Neuronal stem cell (in vitro differentiated cells): ENCODE measurements around the gene POU6F1.

Experiments used
- DNase-seq: peaks from one replicate; pipeline ENCODE4 v3.0.0-alpha.2; 2013; ENCODE audit warnings: low spot score
- H2AFZ ChIP-seq: one replicate; pipeline ENCODE4 v1.6.1; 2013; ENCODE audit warnings: mild to moderate bottlenecking, low read length, inconsistent platforms
- H2AK5ac ChIP-seq: 2 replicates; pipeline ENCODE4 v1.6.1; 2013; ENCODE audit warnings: low read depth, mild to moderate bottlenecking, inconsistent platforms, low read length, moderate library complexity, mixed read lengths
- H2BK120ac ChIP-seq: 2 replicates; pipeline ENCODE4 v1.6.1; 2013; ENCODE audit warnings: low read depth, mild to moderate bottlenecking, inconsistent platforms, low read length, moderate library complexity, mixed read lengths
- H2BK12ac ChIP-seq: one replicate; pipeline ENCODE4 v1.6.1; 2013; ENCODE audit warnings: low read length, inconsistent platforms
- H2BK15ac ChIP-seq: 2 replicates; pipeline ENCODE4 v1.6.1; 2013; ENCODE audit warnings: mild to moderate bottlenecking, low read length, inconsistent platforms, mixed read lengths
- H2BK5ac ChIP-seq: one replicate; pipeline ENCODE4 v1.6.1; 2013; ENCODE audit warnings: inconsistent platforms, mild to moderate bottlenecking, low read length, moderate library complexity
- H3K14ac ChIP-seq: one replicate; pipeline ENCODE4 v1.6.1; 2013; ENCODE audit warnings: low read length, inconsistent platforms
- H3K18ac ChIP-seq: 2 replicates; pipeline ENCODE4 v1.6.1; 2013; ENCODE audit warnings: low read length, inconsistent platforms
- H3K23ac ChIP-seq: 2 replicates; pipeline ENCODE4 v1.6.1; 2013; ENCODE audit warnings: low read depth, mild to moderate bottlenecking, mixed read lengths, low read length, inconsistent platforms; ENCODE audit not compliant: poor library complexity
- H3K27ac ChIP-seq: replicated peaks from 3 replicates; pipeline ENCODE4 v1.5.1; 2013; ENCODE audit warnings: low read length, inconsistent platforms
- H3K27me3 ChIP-seq, 3 experiments: 2 replicates each; pipeline ENCODE4 v1.6.1; 2013; ENCODE audit warnings: low read length in 3 of 3, mild to moderate bottlenecking in 2 of 3, inconsistent platforms in 1 of 3, low read depth in 1 of 3, mixed read lengths in 1 of 3, moderate library complexity in 1 of 3; ENCODE audit not compliant: control insufficient read depth in 3 of 3, insufficient read depth in 3 of 3
- H3K36me3 ChIP-seq, 2 donors: replicated peaks in 1 of 2; 2 replicates each; pipeline ENCODE4 v1.6.1; 2013; ENCODE audit warnings: low read length in 2 of 2; ENCODE audit not compliant: control insufficient read depth in 2 of 2, insufficient read depth in 2 of 2
- H3K4ac ChIP-seq: 2 replicates; pipeline ENCODE4 v1.6.1; 2013; ENCODE audit warnings: inconsistent platforms, mild to moderate bottlenecking, low read length, moderate library complexity
- H3K4me1 ChIP-seq, 2 donors: 1 replicate in 1 of 2; 2 replicates in 1 of 2; pipeline ENCODE4 v1.6.1; 2013; ENCODE audit warnings: low read length in 2 of 2, low read depth in 1 of 2; ENCODE audit not compliant: control insufficient read depth in 2 of 2, insufficient read depth in 1 of 2
- H3K4me2 ChIP-seq: one replicate; pipeline ENCODE4 v1.6.1; 2013; ENCODE audit warnings: mild to moderate bottlenecking, low read length, inconsistent platforms; ENCODE audit not compliant: insufficient read depth, poor library complexity, severe bottlenecking
- H3K4me3 ChIP-seq, 2 donors: 2 replicates each; pipeline ENCODE4 v1.5.1; 2013; ENCODE audit warnings: low read length in 2 of 2, mild to moderate bottlenecking in 2 of 2, inconsistent platforms in 1 of 2, moderate library complexity in 1 of 2
- H3K79me1 ChIP-seq: one replicate; pipeline ENCODE4 v1.6.1; 2013; ENCODE audit warnings: low read depth, mild to moderate bottlenecking, inconsistent platforms, low read length, moderate library complexity
- H3K9ac ChIP-seq: one replicate; pipeline ENCODE4 v1.6.1; 2013; ENCODE audit warnings: mild to moderate bottlenecking, low read depth, low read length, inconsistent platforms; ENCODE audit not compliant: poor library complexity
- H3K9me3 ChIP-seq, 2 donors: replicated peaks in 1 of 2; 2 replicates each; pipeline versions ENCODE3 to v1.6.1; 2013; ENCODE audit warnings: low read length in 2 of 2, mild to moderate bottlenecking in 2 of 2, inconsistent platforms in 1 of 2, low read depth in 1 of 2, mixed read lengths in 1 of 2, moderate library complexity in 1 of 2; ENCODE audit not compliant: control insufficient read depth in 2 of 2, insufficient read depth in 1 of 2
- H4K8ac ChIP-seq: one replicate; pipeline ENCODE4 v1.6.1; 2013; ENCODE audit warnings: low read depth, mild to moderate bottlenecking, inconsistent platforms, low read length, moderate library complexity
- H4K91ac ChIP-seq: one replicate; pipeline ENCODE4 v1.6.1; 2013; ENCODE audit warnings: low read length, low read depth, mild to moderate bottlenecking, inconsistent platforms; ENCODE audit not compliant: poor library complexity
- WGBS, 2 donors: extraction: QIAGEN DNeasy Blood & Tissue Kit; methylation state at CpG; one replicate each; pipeline ENCODE4 v1.1.7; 2013; ENCODE audit warnings: missing lambda C conversion rate in 2 of 2, mixed read lengths in 1 of 2; ENCODE audit not compliant: insufficient read length in 2 of 2, insufficient replicate concordance in 1 of 2; ENCODE audit errors: extremely low coverage in 2 of 2; 5-methylcytosine and 5-hydroxymethylcytosine counted together

POU6F1 gene

DNA sequence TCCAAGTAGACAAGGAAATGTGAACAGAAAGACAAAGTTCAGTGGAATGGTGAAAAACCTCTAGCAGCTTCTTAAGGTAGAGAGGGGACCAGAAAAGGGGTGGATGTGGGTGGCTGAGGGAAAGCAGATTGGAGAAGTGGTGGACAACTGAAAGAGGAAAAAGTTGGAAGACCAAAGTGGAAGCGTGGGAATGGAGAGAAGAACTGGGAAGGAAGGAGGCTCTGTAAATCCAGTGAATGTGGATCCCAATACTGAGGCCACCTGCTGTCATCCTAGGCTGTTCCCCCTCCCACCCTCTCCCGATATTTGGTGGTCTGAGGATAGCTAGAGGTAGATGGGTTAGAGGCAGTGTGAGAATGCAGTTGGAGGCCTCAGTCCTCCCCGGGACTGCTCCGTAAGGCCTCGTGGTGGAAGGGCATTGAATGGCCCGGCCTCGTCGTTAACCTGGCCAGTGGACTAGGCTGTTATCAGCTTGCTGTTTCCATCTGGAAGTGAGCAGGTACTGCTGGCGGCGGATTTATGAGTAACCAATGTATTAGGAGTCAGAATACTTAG is 822 bp upstream of the POU6F1 start:
- no peaks in the 10 kb centered on the region for H3K79me1 ChIP-seq

DNA sequence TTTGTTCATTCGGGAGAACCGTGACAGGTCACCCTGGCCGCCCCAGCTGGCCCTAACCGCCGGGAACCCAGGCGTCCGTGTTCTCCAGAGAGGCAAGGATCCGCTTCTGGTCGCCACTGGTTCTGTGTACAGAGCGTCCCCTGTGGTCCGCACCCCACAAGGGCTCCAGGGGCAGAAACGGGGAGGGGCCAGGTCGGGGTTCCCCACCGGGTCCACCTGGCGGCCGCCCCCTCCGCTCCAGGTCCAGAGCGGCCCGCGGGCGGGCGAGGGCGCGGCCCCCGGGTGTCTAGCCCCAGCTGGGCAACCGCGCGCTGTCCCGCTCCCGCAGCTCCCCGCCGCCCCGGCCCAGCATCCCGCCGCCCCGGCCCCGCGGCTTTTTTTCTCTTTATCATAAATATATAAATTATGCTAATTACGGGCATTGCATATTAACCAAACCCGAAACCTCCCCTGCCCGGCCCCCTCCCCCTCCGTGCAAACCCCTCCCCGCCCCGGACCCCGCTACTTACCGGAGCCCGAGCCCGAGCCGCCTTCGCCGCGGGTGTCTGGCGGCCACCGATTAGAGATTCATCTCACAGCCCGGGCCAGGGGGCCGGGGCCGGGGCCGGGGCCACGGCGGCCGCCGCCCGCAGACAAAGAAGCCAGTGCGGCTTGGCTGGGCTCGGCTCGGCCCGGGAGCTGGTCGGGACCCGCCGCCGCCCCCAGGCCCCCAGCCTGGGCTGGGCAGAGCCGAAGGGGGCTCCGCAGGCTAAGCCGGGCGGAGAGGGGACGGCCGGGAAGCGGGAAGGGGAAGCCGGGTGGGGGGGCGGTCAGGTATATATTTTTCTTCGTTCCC is 512 bp downstream of the POU6F1 start:
- H3K27me3 ChIP-seq, result peaks cover 0 to 7% (median 0%) of the 10 kb centered on the region in 3 experiments
- no peak overlapping the region for H3K27ac ChIP-seq
- peak overlapping the region; percentile 89 for H3K4me2 ChIP-seq
- peaks cover 8 to 9% of the 10 kb centered on the region in 2 donors for H3K4me1 ChIP-seq
- no peak overlapping the region for H2BK12ac ChIP-seq
- no peaks in the 10 kb centered on the region for H3K79me1 ChIP-seq
- H2BK5ac ChIP-seq, result no peak overlapping the region
- no peak overlapping the region for H4K8ac ChIP-seq
- WGBS, 2 donors, result no CpG with 5 or more reads among the region's 81 CpGs
- peak overlapping the region; percentile 90 for H3K18ac ChIP-seq
- H2AK5ac ChIP-seq, result no peak overlapping the region
- H3K9ac ChIP-seq, result no peak overlapping the region
- H2AFZ ChIP-seq, result peak overlapping the region; percentile 96
- no peak overlapping the region for H2BK15ac ChIP-seq
- peak; percentile 31 for DNase-seq
- peak overlapping the region; percentile 73 for H3K23ac ChIP-seq
- peak overlapping the region; percentile 57 to 83 for H3K4me3 ChIP-seq
- H3K14ac ChIP-seq, result no peak overlapping the region
- H3K36me3 ChIP-seq, result no peaks in the 10 kb centered on the region
- H3K9me3 ChIP-seq, result no peaks in the 10 kb centered on the region
- no peak overlapping the region for H2BK120ac ChIP-seq
- H3K4ac ChIP-seq, result no peak overlapping the region
- no peak overlapping the region for H4K91ac ChIP-seq

More for the DNA sequence above, 822 bp upstream of the POU6F1 start:
- Histone ChIP-seq H2BK15ac (peak overlapping the region; percentile 96), H4K8ac (no peak overlapping the region), H3K36me3 (no peaks in the 10 kb centered on the region), H3K23ac (peak overlapping the region; percentile 96), H3K4me1 (peaks cover 8 to 9% of the 10 kb centered on the region in 2 donors), H3K4me3 (peak overlapping the region in 1 of 2 donors; percentile 57), H3K4me2 (peak overlapping the region; percentile 89), H3K14ac (no peak overlapping the region), H2BK12ac (no peak overlapping the region), H4K91ac (no peak overlapping the region), H2BK5ac (no peak overlapping the region), H2BK120ac (no peak overlapping the region), H3K27me3 (peaks cover 0 to 7% (median 0%) of the 10 kb centered on the region in 3 experiments), H2AK5ac (peak overlapping the region; percentile 81), H3K18ac (peak overlapping the region; percentile 70), H3K4ac (no peak overlapping the region), H3K27ac (no peak overlapping the region), H2AFZ (peak overlapping the region; percentile 96), H3K9ac (no peak overlapping the region), H3K9me3 (no peaks in the 10 kb centered on the region)
- no CpG with 5 or more reads among the region's 10 CpGs for WGBS, 2 donors
- no peak for DNase-seq

DNA sequence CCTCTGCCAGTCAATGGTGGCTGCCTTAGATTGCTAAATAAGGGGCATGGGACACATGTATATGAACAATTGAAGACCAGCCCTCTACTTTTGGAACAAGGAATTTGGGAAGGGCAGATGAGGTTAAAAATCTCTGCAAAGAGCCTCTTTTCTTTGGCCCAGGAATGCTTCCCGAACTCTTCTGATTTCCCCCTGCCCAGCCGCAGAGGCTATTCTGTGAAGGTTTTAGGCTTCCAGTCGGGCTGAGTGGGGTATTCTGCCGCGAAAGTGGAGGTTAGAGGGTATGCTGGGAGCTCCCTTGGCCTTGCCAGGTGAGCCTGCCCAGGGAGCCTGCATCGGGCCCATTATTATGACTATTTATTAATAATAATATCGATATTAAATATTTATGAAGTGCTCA is 1.2 kb downstream of the POU6F1 start:
- peak overlapping the region; percentile 96 for H2AFZ ChIP-seq
- H3K18ac ChIP-seq, result no peak overlapping the region
- no peak for DNase-seq
- H3K4me2 ChIP-seq, result no peak overlapping the region
- H2BK12ac ChIP-seq, result no peak overlapping the region
- no peaks in the 10 kb centered on the region for H3K36me3 ChIP-seq
- H3K9me3 ChIP-seq, result no peaks in the 10 kb centered on the region
- no peak overlapping the region for H3K23ac ChIP-seq
- no peak overlapping the region for H3K9ac ChIP-seq
- no peak overlapping the region for H2BK15ac ChIP-seq
- H3K79me1 ChIP-seq, result no peaks in the 10 kb centered on the region
- no peak overlapping the region for H2BK120ac ChIP-seq
- no peak overlapping the region for H3K4ac ChIP-seq
- no peak overlapping the region for H3K27ac ChIP-seq
- H3K4me3 ChIP-seq, result peak overlapping the region in 1 of 2 donors; percentile 57
- no peak overlapping the region for H2BK5ac ChIP-seq
- no CpG with 5 or more reads among the region's 7 CpGs for WGBS, 2 donors
- H3K4me1 ChIP-seq, result peaks cover 8 to 9% of the 10 kb centered on the region in 2 donors
- no peak overlapping the region for H4K8ac ChIP-seq
- H3K27me3 ChIP-seq, result peaks cover 0 to 7% (median 0%) of the 10 kb centered on the region in 3 experiments
- no peak overlapping the region for H3K14ac ChIP-seq
- no peak overlapping the region for H4K91ac ChIP-seq
- H2AK5ac ChIP-seq, result no peak overlapping the region

DNA sequence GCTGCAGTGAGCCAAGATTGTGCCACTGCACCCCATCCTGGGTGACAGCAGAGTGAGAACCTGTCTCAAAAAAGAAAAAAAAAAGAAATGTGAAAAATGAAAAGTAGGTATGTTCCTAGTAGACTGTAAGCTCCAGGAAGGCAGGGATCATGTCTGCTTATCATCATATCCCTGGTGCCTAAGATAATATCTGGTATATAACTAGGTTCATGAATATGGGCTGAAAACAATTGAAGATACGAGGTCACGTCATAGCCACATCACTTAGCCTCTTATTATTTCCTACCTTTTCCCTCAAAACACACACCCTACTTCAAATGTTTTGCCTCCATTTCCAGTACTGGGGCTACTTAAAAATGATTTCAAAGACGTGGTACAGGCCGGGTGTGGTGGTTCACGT is 3.0 kb downstream of the POU6F1 start:
- Histone ChIP-seq H3K9ac (no peak overlapping the region), H3K79me1 (no peaks in the 10 kb centered on the region), H3K4me3 (no peak overlapping the region), H3K9me3 (no peaks in the 10 kb centered on the region), H3K4me1 (peaks cover 8 to 9% of the 10 kb centered on the region in 2 donors), H2BK12ac (no peak overlapping the region), H3K4me2 (no peak overlapping the region), H2AK5ac (no peak overlapping the region), H4K8ac (no peak overlapping the region), H3K23ac (no peak overlapping the region), H3K18ac (no peak overlapping the region), H3K27me3 (peaks cover 0 to 7% (median 0%) of the 10 kb centered on the region in 3 experiments), H3K14ac (no peak overlapping the region), H2BK5ac (no peak overlapping the region), H2BK120ac (no peak overlapping the region), H4K91ac (no peak overlapping the region), H3K27ac (no peak overlapping the region), H3K36me3 (no peaks in the 10 kb centered on the region), H2BK15ac (no peak overlapping the region), H3K4ac (no peak overlapping the region), H2AFZ (no peak overlapping the region)
- no peak for DNase-seq
- WGBS, 2 donors, result no CpG with 5 or more reads among the region's 5 CpGs
